SIG-M5 treated with dmso at 0.1 percent for 504 hours (cell line): ENCODE measurements around the gene PRKCG.

Source experiments
- DNase-seq: peaks from one replicate; lab custom pipeline; 2025; ENCODE audit not compliant: unreplicated experiment; lab: John Stamatoyannopoulos, UW

PRKCG gene

DNA sequence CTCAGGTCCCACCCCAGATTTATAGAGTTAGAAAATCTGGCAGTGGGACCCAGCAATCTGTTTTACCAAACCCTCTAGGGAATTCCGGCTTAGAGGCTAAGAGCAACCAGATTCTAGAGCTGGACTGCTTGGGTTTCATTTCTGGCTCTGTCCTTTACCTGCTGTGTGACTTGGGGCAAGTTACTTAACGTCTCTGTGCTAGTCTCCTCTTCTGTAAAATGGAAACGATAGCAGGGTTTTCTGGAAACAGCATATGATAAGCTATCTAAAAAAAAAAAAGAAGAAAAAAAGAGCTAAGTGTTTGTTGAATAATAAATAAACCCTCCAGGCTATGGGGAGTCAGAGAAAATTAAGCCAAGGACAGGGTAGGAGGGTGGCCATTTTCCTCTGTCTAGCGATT lies 15.5 kb downstream of the PRKCG start:
- DNase-seq: no peak

DNA sequence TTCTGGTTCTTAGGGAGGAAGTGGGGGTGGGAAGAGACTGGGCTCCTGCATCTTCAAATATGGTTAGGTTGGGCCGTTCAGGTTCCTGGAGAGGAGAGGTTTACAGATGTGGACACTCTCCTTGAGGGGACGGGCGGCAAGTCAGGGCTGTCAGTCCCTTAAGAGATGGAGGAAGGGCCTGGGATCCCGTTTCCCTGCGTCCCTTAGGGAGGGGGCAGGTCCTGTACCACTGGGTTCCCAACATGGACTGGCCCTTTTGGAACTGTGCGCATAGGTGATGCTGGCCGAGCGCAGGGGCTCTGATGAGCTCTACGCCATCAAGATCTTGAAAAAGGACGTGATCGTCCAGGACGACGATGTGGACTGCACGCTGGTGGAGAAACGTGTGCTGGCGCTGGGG lies 16.2 kb downstream of the PRKCG start:
- no peak for DNase-seq

DNA sequence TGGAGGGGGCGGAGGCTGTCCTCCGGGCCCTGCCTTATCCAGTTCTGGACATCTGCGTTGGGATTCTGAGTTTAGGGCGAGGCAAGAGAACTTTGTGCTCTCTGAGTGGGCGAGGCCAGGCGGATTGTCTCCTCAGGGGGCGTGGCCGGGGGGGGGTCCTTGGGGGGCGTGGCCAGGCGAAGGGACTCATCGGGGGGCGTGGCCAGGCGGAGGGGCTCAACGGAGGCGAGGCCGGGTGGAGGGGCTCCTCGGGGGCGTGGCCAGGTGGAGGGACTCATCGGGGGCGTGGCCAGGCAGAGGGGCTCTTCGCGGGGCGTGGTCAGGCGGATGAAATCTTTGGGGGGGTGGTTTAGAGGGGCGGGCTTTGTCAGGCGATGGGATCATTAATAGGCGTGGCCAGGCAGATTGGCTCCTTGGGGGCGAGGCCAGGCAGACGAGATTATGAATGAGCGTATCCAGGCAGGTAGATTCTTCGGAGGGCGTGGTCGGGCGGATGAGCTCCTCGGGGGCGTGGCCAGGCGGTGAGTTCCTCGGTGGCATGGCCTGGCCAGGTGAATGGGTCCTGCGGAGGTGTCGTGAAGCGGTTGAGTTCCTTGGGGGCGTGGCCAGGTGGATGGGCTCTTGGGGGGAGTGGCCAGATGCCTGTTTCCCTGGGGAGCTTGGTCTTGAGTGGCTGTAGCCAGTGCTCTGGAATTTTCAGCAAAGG lies 16.8 kb downstream of the PRKCG start:
- DNase-seq: no peak

- DNase-seq: no peak
Measured at GRCh38 chr19:53900191-53900860, 18.3 kb downstream of the PRKCG start.

DNA sequence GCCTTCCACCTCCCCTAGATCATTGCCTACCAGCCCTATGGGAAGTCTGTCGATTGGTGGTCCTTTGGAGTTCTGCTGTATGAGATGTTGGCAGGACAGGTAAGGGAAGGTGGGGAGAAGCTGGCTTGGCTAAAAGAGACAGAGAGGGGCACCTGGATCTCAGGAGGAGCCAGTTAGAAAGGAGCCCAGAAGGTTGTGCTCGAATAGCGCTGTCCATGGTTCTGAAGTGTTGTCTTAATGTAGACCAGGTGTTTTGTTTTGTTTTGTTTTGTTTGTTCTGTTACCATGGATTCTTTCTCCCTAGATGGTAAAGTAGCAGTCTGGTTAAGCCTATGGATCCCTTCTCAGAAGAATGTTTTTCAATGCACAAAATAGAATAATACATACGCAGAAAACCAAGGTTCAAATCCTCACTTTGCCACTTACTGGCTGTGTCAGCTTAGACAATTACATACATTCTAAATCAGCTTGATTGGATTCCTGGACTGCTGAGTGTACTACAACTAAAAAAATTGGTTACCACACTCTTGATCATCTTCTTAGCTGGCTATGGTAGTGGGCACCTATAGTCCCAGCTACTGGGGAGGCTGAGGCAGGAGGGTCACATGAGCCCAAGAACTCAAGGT lies 21.2 kb downstream of the PRKCG start:
- DNase-seq: peak; percentile 38

- DNase-seq: no peak
Measured at GRCh38 chr19:53904909-53905308, 22.9 kb downstream of the PRKCG start.

DNA sequence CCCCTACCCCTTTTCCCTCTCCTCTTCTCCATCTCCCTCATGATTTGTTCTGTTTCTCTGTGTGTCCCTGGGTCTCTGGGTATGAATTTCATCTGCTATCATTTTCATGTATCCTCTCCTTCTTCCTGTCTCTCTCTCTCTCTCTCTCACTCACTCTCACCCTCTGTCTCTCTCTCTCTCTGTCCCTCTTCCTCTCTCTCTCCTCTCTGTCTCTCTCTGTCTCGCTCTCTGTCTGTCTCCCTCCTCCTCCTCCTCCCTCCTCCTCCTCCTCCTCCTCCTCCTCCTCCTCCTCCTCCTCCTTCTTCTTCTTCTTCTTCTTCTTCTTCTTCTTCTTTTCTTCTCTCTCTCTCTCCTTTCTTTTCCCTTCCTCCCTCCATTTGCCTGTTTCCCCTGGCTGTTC lies 23.8 kb downstream of the PRKCG start:
- no peak for DNase-seq

DNA sequence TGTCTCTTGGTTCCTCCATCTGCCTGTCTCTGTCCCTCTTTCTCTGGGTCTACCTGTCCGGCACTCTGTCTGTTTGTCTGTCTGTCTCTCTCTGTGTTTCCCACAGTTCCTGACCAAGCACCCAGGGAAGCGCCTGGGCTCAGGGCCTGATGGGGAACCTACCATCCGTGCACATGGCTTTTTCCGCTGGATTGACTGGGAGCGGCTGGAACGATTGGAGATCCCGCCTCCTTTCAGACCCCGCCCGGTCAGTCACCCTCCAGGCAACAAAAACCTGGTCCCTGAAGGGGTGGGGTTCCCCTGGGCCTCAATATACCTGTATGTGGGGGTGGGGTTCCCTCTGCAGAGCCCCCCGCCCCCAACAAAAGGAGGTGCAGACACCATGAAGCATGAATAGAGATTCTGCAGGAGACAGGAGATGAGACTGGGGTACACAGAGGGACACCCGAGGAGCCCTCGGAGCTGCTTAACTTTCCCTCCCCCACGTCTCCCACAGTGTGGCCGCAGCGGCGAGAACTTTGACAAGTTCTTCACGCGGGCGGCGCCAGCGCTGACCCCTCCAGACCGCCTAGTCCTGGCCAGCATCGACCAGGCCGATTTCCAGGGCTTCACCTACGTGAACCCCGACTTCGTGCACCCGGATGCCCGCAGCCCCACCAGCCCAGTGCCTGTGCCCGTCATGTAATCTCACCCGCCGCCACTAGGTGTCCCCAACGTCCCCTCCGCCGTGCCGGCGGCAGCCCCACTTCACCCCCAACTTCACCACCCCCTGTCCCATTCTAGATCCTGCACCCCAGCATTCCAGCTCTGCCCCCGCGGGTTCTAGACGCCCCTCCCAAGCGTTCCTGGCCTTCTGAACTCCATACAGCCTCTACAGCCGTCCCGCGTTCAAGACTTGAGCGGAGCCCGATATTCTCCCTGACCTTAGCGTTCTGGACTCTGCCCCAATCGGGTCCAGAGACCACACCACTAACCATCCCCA lies 24.5 kb downstream of the PRKCG start:
- DNase-seq: no peak

DNA sequence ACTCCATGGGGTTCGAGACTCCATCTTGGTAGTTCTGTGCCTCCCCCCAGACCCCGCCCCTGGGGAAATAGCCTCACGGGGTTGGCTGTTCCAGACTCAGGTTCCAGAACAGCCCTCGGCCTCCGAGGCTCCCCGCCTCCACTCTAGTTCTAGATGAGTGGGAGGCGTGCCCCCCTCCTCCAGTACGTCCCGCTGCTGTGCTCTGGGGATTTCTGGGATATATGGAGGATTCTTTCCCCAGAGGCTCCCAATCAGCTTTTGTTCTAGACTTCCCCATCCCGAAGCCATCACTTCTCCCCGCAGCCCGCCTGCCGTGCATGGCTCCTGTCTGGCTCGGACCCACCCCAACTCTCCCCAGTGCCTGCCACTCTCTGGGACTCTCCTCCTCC lies 25.2 kb downstream of the PRKCG start:
- DNase-seq: no peak

- DNase-seq: no peak
Measured at GRCh38 chr19:53907690-53908089, 25.7 kb downstream of the PRKCG start.

DNA sequence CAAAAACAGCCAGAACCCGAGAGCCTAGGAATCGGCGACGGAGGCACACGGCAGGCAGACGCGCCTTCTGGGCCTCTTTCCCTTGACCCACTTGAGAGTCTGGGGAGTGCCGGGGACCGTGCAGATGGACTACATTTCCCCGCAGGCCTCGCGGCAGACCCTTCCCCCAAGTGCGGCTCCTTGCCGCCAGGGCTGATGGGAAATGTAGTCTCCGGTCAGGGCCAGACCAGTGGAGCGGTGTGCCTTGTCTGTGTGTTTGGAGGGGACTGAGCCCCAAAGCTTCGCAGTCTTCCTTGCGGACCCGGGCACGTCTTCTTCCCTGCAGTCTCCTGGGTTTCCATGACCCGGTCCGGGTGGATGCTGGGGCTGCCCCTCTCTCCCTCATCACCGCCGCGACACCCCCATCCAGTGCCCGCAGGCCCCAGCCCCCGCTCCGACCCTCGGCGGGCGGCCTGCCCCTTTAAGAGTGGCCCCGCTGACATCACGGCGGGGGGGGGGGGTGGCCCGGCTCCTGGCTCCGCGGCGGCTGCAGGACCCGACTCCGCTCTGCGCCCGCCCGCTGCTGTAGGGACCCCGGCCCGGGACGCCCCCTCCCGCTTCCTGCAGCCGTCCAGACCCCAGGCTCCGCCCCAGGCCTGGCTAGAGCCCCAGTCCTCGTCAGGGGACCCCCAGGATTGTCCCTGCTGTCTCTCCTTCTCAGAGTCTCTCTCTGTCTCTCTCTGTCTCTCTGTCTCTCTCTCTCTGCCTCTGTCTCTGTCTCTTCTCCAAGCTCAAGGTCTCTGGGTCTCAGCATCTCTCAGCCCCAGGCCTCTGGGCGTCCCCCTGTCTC lies 26.3 kb downstream of the PRKCG start:
- no peak for DNase-seq

GRCh38 chr19:53908935-53909415 lies 27.0 kb downstream of the PRKCG start, which contains the start of gene CACNG7:
TSS of gene CACNG7 (plus strand) at chr19:53909278. CDS start at chr19:53912832, 3,554 bp downstream.
- DNase-seq: no peak

DNA sequence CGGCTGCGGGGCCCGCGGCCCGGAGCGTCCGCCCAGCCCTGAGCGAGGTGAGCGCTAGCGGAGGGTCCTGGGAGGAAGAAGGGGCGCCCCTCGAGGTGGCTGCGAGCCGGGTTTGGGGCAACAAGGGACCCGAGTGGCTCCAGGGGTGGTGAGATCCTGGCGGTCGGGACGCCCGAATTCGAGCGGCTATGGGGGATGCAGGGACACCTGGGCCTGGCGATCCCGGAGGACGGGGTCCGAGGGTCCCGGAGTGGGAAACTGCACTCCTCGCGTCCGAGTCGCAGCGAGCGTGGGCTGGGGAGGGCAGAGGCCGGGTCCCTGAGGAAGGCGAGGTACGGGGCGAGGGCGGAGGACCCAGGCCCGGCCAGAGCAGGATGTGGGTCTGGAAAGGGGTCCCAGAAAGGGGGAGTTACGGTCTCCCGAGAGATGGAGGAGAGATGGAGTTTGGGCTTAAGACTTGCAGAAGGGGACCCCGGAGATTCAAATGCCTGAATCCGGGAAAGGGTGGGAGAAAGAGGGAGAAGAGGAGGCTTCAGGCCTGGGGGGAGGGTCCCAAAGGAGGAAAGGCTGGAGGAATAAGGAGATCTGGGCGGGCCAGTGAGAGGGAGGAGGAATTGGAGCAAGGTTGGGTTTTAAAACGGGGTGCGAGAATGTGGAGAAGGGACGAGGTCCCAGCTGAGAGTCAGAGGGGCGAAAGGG lies 27.6 kb downstream of the PRKCG start:
- no peak for DNase-seq

GRCh38 chr19:53910170-53910518 lies 28.1 kb downstream of the PRKCG start:
- no peak for DNase-seq

DNA sequence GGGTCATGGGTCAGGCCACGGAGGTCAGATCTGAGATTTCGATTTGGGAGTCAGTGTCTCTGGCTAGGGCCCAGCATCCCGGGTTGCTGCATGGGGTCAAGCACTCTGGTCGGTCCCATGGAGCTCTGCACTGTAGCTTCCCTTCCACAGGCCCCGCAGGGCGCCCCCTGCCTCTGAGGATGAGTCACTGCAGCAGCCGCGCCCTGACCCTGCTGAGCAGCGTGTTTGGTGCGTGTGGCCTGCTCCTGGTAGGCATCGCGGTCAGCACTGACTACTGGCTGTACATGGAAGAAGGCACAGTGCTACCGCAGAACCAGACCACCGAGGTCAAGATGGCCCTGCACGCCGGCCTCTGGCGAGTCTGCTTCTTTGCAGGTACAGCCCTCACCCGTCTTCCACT lies 30.7 kb downstream of the PRKCG start:
- DNase-seq: no peak

- no peak for DNase-seq
Measured at GRCh38 chr19:53915000-53915399, 33.0 kb downstream of the PRKCG start.

GRCh38 chr19:53916004-53916403 lies 34.0 kb downstream of the PRKCG start:
- DNase-seq: no peak

- no peak for DNase-seq
Measured at GRCh38 chr19:53917356-53917755, 35.4 kb downstream of the PRKCG start.

- peak; percentile 60 for DNase-seq
Measured at GRCh38 chr19:53927739-53928138, 45.7 kb downstream of the PRKCG start.

GRCh38 chr19:53936029-53936428 lies 54.0 kb downstream of the PRKCG start:
- no peak for DNase-seq
